Testis (tissue), 3 donors: ENCODE results near the gene CARS1. TPM values are rescaled to one million over a fixed set of nuclear protein-coding genes. Genes with fewer than 3 reads are reported as not detected.

Experiments
- DNase-seq: peaks from one replicate; pipeline ENCODE4 v3.0.0-alpha.2; 2019
- H3K27ac ChIP-seq, 2 donors: fragments of 200-600 bp; sonication (generic); one replicate each; pipeline ENCODE4 v1.5.1; 2019
- H3K27me3 ChIP-seq: fragments of 200-600 bp; sonication (generic); one replicate; pipeline ENCODE4 v1.5.1; 2019
- H3K36me3 ChIP-seq: fragments of 200-600 bp; sonication (generic); one replicate; pipeline ENCODE4 v1.5.1; 2017; ENCODE audit warnings: low read depth; ENCODE audit errors: missing control alignments
- H3K4me1 ChIP-seq: fragments of 200-600 bp; sonication (generic); one replicate; pipeline ENCODE4 v1.5.1; 2019
- H3K4me3 ChIP-seq, 2 donors: fragments of 200-600 bp; sonication (generic); one replicate each; pipeline ENCODE4 v1.5.1; 2017 to 2019
- H3K9me3 ChIP-seq: fragments of 200-600 bp; sonication (generic); one replicate; pipeline ENCODE4 v1.5.1; 2017
- CTCF ChIP-seq, 3 experiments: fragments of 450-650 bp in 2 of 3; fragments of 200-600 bp in 1 of 3; sonication (generic) in 1 of 3; IDR thresholded peaks; one replicate each; pipeline ENCODE4 v1.5.1; 2016 to 2019; ENCODE audit warnings: antibody characterized with exemption in 3 of 3, mild to moderate bottlenecking in 2 of 3, moderate library complexity in 1 of 3
- POLR2A ChIP-seq: fragments of 450-650 bp; IDR thresholded peaks from one replicate; pipeline ENCODE4 v1.6.1; 2017; ENCODE audit warnings: antibody characterized with exemption, mild to moderate bottlenecking, moderate library complexity
- WGBS, 2 donors: methylation state at CpG; one replicate each; pipeline ENCODE4 v1.1.5; 2018; 5-methylcytosine and 5-hydroxymethylcytosine counted together
- intact Hi-C: fragments of 100-400 bp; cut with DNase I; formaldehyde crosslinking; loops from one replicate; pipeline ENCODE4 v1.15.1; 2023; ENCODE audit warnings: low total_unique reads
- polyA plus RNA-seq: library from polyadenylated mRNA; stranded (reverse); fragments of 350-450 nt; fragmentation: Illumina TruSeq; extraction: RNeasy Lipid Tissue Mini Kit (QIAGEN cat#74804); gene quantifications from one replicate; pipeline ENCODE4 v1.2.3, GENCODE V29; 2014; ENCODE audit warnings: low read depth, low replicate concordance; ENCODE audit not compliant: insufficient read depth
- total RNA-seq, 2 donors: library from RNA; depleted of rRNA; stranded (reverse); fragments of >200 nt; gene quantifications; one replicate each; pipeline ENCODE4 v1.2.3, GENCODE V29; 2016

CARS1 gene
- total and polyA plus RNA-seq, 3 donors from 2014 or later, result 34.8 to 48.2 (median 43.8) TPM

GRCh38 chr11:3040881-3041280 is 16.3 kb downstream of the CARS1 start:
- 95 to 96% methylated on average over 9 of the region's 9 CpGs for WGBS, 2 donors
- intact Hi-C loops, result no loop called here

GRCh38 chr11:3037945-3038271 is 19.3 kb downstream of the CARS1 start:
- H3K27me3 ChIP-seq, result no peaks in the 10 kb centered on the region
- no peaks in the 10 kb centered on the region for H3K4me1 ChIP-seq
- no peaks in the 10 kb centered on the region for H3K9me3 ChIP-seq
- no peak overlapping the region for H3K4me3 ChIP-seq
- intact Hi-C loops, result loop anchor here (5.0 kb wide), 1 partner anchor 54 kb away; no protein-coding TSS in a partner anchor
- no peak overlapping the region for H3K27ac ChIP-seq
- TF ChIP-seq CTCF (IDR thresholded peaks at IDR 0.05) (no peak), POLR2A (no peak)
- 91 to 92% methylated on average over 12 of the region's 12 CpGs for WGBS, 2 donors
- H3K36me3 ChIP-seq, result no peaks in the 10 kb centered on the region
- DNase-seq, result no peak

More at GRCh38 chr11:3040881-3041280, 16.3 kb downstream of the CARS1 start:
- Histone ChIP-seq H3K27ac (no peak overlapping the region), H3K36me3 (no peaks in the 10 kb centered on the region), H3K9me3 (no peaks in the 10 kb centered on the region), H3K27me3 (no peaks in the 10 kb centered on the region), H3K4me1 (no peaks in the 10 kb centered on the region), H3K4me3 (no peak overlapping the region)
- no peak for DNase-seq
- no peak for TF ChIP-seq POLR2A
- TF ChIP-seq CTCF (IDR thresholded peaks at IDR 0.05), result no peak

- H3K4me3 ChIP-seq, result no peak overlapping the region
- H3K27ac ChIP-seq, result no peak overlapping the region
- H3K36me3 ChIP-seq, result no peaks in the 10 kb centered on the region
Observed at GRCh38 chr11:3037040-3037944, 19.9 kb downstream of the CARS1 start.

GRCh38 chr11:3036419-3036818 is 20.8 kb downstream of the CARS1 start:
- Histone ChIP-seq H3K27ac (no peak overlapping the region), H3K9me3 (no peaks in the 10 kb centered on the region), H3K36me3 (no peaks in the 10 kb centered on the region), H3K4me3 (no peak overlapping the region), H3K4me1 (no peaks in the 10 kb centered on the region), H3K27me3 (no peaks in the 10 kb centered on the region)
- 86 to 89% methylated on average over 5 of the region's 5 CpGs for WGBS, 2 donors
- TF ChIP-seq POLR2A (no peak), CTCF (IDR thresholded peaks at IDR 0.05) (no peak)
- intact Hi-C loops, result loop anchor here (5.0 kb wide), 1 partner anchor 56 kb away; no protein-coding TSS in a partner anchor
- DNase-seq, result no peak

More at GRCh38 chr11:3037040-3037944, 19.9 kb downstream of the CARS1 start:
- Histone ChIP-seq H3K27me3 (no peaks in the 10 kb centered on the region), H3K4me1 (no peaks in the 10 kb centered on the region), H3K9me3 (no peaks in the 10 kb centered on the region)
- peak; percentile 85 for DNase-seq
- WGBS, 2 donors, result 63 to 68% methylated on average over 18 to 24 of the region's 24 CpGs
- no peak for TF ChIP-seq POLR2A
- TF ChIP-seq CTCF (IDR thresholded peaks at IDR 0.05), result peak; percentile 73 to 83 (median 75)
- intact Hi-C loops, result loop anchor here (5.0 kb wide), 1 partner anchor 55 kb away; no protein-coding TSS in a partner anchor
